Caco-2 (cell line): ENCODE results near the gene NUDCD3. TPM values are rescaled to one million over a fixed set of nuclear protein-coding genes. Genes with fewer than 3 reads are reported as not detected.

Experiments used
- BruUV-seq: library from RNA; stranded (reverse); fragments of 400-500 nt; replicated peaks from 2 replicates; lab custom pipeline; 2021; lab: Mats Ljungman, UMichigan
- CTCF ChIA-PET: fragments of 300-600 bp; sonication (Branson Sonifier 250); formaldehyde crosslinking; loops from one replicate; lab custom pipeline; 2022; ENCODE audit warnings: antibody characterized with exemption; lab: Charles Lee
- POLR2A ChIA-PET: fragments of 300-600 bp; sonication (Branson Sonifier 250); formaldehyde crosslinking; loops from one replicate; lab custom pipeline; 2022; ENCODE audit warnings: antibody characterized with exemption; lab: Charles Lee
- DNase-seq, 2 experiments: peaks; one replicate each; pipeline versions ENCODE4 v3.0.0 to v3.0.0-alpha.2; 2020 to 2022
- H3K27me3 ChIP-seq: replicated peaks from 2 replicates; pipeline ENCODE4 v1.6.0; 2011; ENCODE audit warnings: low read length; ENCODE audit not compliant: control insufficient read depth, insufficient read depth
- H3K36me3 ChIP-seq: 2 replicates; pipeline ENCODE4 v1.5.1; 2011; ENCODE audit warnings: low read length; ENCODE audit not compliant: control insufficient read depth, insufficient read depth
- H3K4me1 ChIP-seq: fragments of 250-450 bp; sonication (Bioruptor Pico); 2 replicates; pipeline ENCODE4 v1.5.1; 2020; ENCODE audit warnings: mild to moderate bottlenecking
- H3K4me3 ChIP-seq: 2 replicates; pipeline ENCODE4 v1.5.1; 2011; ENCODE audit warnings: low read depth, mild to moderate bottlenecking, control low read depth, low read length
- H3K9me3 ChIP-seq: fragments of 250-450 bp; sonication (Bioruptor Pico); 2 replicates; pipeline ENCODE4 v1.5.1; 2020; ENCODE audit warnings: mild to moderate bottlenecking, moderate library complexity
- H3K27ac Mint-ChIP-seq: one replicate; pipeline ENCODE4 v1.8.0; 2022; ENCODE audit warnings: mixed read lengths; ENCODE audit not compliant: unreplicated experiment
- H3K27me3 Mint-ChIP-seq: one replicate; pipeline ENCODE4 v1.8.0; 2022; ENCODE audit warnings: mixed read lengths; ENCODE audit not compliant: insufficient read depth, unreplicated experiment
- H3K36me3 Mint-ChIP-seq: one replicate; pipeline ENCODE4 v1.8.0; 2022; ENCODE audit warnings: mild to moderate bottlenecking, mixed read lengths; ENCODE audit not compliant: insufficient read depth, unreplicated experiment
- H3K4me1 Mint-ChIP-seq: one replicate; pipeline ENCODE4 v1.8.0; 2022; ENCODE audit warnings: low read depth, mixed read lengths; ENCODE audit not compliant: unreplicated experiment
- H3K4me3 Mint-ChIP-seq: one replicate; pipeline ENCODE4 v1.8.0; 2022; ENCODE audit warnings: mild to moderate bottlenecking, moderate library complexity, mixed read lengths; ENCODE audit not compliant: unreplicated experiment
- H3K9me3 Mint-ChIP-seq: one replicate; pipeline ENCODE4 v1.8.0; 2022; ENCODE audit warnings: mixed read lengths; ENCODE audit not compliant: unreplicated experiment
- intact Hi-C: fragments of 100-400 bp; cut with micrococcal nuclease; formaldehyde crosslinking; loops from one replicate; pipeline ENCODE4 v1.10.0; 2022; ENCODE audit not compliant: unreplicated experiment
- total RNA-seq: library from RNA; stranded (reverse); gene quantifications from 2 replicates; pipeline ENCODE4 v1.2.3, GENCODE V29; 2022
- TF ChIP-seq, protein P1 (sequence below), 2 experiments: fragments of 200-600 bp in 1 of 2; IDR thresholded peaks; 1 replicate in 1 of 2; 2 replicates in 1 of 2; pipeline versions ENCODE4 v1.5.1 to v1.8.0; 2011 to 2022; ENCODE audit warnings: antibody characterized with exemption in 1 of 2, control low read depth in 1 of 2, inconsistent platforms in 1 of 2, low read depth in 1 of 2, low read length in 1 of 2, mild to moderate bottlenecking in 1 of 2, moderate library complexity in 1 of 2; ENCODE audit not compliant: insufficient read depth in 1 of 2, severe bottlenecking in 1 of 2, unreplicated experiment in 1 of 2

NUDCD3 gene
- total RNA-seq, 1 experiment from 2014 or later = 116 TPM

DNA sequence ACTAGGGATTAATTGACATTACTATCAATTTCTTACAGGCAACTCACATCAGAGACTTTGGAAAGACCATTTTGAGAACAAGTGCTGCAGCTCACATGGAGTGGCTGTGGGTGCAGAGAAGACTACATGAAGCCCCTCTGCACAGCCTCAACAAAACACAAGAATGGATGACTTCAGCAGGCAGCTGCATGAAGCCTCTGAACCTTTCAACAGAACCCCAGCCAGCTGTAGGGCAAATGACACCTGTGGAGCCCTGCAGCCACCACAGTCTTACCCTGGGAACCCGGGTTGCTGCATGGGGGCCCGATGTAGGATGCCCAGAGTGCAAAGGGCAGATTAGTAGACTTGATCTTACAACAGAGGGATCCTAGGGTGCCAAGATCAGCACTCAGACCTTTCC is 103.1 kb downstream of the NUDCD3 start:
- Mint-ChIP-seq H3K27ac (no peak overlapping the region), H3K9me3 (no peaks in the 10 kb centered on the region), H3K4me1 (no peaks in the 10 kb centered on the region), H3K4me3 (no peak overlapping the region), H3K36me3 (peaks cover 38% of the 10 kb centered on the region), H3K27me3 (no peaks in the 10 kb centered on the region)
- no TSS peak for BruUV-seq
- intact Hi-C loops = no loop called here
- TF ChIP-seq, protein P1, sequence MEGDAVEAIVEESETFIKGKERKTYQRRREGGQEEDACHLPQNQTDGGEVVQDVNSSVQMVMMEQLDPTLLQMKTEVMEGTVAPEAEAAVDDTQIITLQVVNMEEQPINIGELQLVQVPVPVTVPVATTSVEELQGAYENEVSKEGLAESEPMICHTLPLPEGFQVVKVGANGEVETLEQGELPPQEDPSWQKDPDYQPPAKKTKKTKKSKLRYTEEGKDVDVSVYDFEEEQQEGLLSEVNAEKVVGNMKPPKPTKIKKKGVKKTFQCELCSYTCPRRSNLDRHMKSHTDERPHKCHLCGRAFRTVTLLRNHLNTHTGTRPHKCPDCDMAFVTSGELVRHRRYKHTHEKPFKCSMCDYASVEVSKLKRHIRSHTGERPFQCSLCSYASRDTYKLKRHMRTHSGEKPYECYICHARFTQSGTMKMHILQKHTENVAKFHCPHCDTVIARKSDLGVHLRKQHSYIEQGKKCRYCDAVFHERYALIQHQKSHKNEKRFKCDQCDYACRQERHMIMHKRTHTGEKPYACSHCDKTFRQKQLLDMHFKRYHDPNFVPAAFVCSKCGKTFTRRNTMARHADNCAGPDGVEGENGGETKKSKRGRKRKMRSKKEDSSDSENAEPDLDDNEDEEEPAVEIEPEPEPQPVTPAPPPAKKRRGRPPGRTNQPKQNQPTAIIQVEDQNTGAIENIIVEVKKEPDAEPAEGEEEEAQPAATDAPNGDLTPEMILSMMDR (IDR thresholded peaks at IDR 0.05; ENCODE audit: insufficient read depth in 1 of 2, low read depth in 1 of 2, low read length in 1 of 2, severe bottlenecking in 1 of 2, unreplicated experiment in 1 of 2) = no peak
- no peaks in the 10 kb centered on the region for H3K9me3 ChIP-seq
- H3K4me3 ChIP-seq = no peak overlapping the region
- peaks cover 1% of the 10 kb centered on the region for H3K36me3 ChIP-seq
- ChIA-PET CTCF (no interaction called here), POLR2A (no interaction called here)
- H3K27me3 ChIP-seq = no peaks in the 10 kb centered on the region
- no peaks in the 10 kb centered on the region for H3K4me1 ChIP-seq
- DNase-seq = no peak

DNA sequence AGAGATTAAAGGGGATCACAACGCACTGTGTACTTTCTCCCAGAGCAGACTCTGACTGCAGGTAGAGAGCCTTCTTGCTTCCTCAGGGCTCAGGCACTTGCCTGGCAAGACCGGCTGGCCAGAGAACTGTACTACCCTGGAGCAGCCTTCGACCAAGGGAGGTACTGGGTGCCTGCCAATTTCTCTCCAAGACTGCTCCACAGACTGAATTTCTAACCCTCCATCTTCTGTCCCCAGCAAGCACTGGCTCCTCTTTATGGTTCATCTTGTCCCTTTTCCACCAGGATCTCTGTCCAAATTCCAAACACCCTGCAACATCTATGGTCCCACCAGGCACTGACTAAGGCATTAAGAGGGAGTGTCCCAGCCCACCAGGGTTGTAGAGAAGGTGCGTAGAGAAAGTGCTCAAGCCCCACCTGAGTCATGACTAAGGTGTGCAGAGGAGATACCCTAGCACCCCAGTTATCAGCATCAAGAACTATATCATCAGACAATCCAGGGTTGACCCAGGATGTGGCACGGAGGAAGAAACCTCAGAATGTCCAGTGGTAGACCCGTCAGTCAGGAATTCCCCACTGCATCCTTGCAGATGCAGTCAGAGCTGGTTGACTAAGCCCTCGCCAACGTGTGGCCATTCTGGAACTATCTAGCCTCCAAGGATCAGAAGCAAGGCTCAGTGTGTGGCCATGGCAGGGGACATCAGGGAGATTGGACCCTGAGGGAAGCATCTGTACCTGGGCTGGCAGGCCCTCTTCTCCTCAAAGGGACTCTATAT is 104.1 kb downstream of the NUDCD3 start:
- TF ChIP-seq, protein P1 (IDR thresholded peaks at IDR 0.05; ENCODE audit: insufficient read depth in 1 of 2, low read depth in 1 of 2, low read length in 1 of 2, severe bottlenecking in 1 of 2, unreplicated experiment in 1 of 2) = no peak
- DNase-seq = no peak
- Histone ChIP-seq H3K9me3 (no peaks in the 10 kb centered on the region), H3K4me3 (no peak overlapping the region), H3K27me3 (no peaks in the 10 kb centered on the region), H3K36me3 (no peaks in the 10 kb centered on the region; the same call in 1 of the 2 replicates), H3K4me1 (no peaks in the 10 kb centered on the region)
- intact Hi-C loops = no loop called here
- Mint-ChIP-seq H3K4me3 (no peak overlapping the region), H3K27ac (no peak overlapping the region), H3K9me3 (no peaks in the 10 kb centered on the region), H3K36me3 (peaks cover 37% of the 10 kb centered on the region), H3K4me1 (no peaks in the 10 kb centered on the region), H3K27me3 (no peaks in the 10 kb centered on the region)
- ChIA-PET CTCF (no interaction called here), POLR2A (no interaction called here)
- BruUV-seq = no TSS peak

DNA sequence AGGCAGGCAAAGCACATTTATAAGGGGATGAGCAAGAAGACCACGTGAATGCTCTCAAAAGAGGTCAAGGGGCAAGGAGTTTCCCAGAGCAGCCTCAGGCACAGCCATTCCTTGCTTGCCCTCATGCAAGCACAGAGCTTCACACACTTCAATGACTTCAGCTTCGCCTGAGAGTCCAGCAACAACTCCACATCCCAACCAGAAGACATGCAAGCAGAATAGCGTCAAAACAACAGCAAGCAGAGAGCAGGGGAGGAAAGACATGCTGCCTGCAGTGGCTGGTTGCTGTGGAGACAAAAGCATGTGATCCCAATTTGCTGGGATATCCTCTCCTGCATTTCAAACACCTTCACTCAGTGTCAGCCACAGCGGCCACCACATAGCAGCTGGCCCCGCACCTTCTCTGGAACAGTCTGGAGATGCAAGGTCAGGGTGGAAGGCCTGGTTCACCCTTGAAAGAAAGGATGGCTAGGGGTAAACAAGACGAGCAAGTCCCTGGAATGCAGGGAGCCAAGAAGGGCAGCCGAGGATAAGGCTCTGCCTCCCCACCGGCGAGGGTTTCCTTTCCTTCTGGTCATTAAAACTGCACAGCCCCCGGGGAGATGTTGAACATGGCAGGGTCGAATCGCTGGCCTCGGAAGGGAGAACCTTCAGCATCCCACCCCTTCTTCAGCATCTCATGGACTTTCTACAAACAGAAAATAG is 104.9 kb downstream of the NUDCD3 start:
- ChIA-PET POLR2A (interaction anchor here (0.6 kb wide), 1 partner anchor 249 kb away, joined by 3 read pairs; no protein-coding TSS in a partner anchor), CTCF (no interaction called here)

More for the DNA sequence above, 104.9 kb downstream of the NUDCD3 start:
- Histone ChIP-seq H3K27me3 (no peaks in the 10 kb centered on the region), H3K4me1 (no peaks in the 10 kb centered on the region), H3K4me3 (no peak overlapping the region), H3K36me3 (no peaks in the 10 kb centered on the region; the same call in 1 of the 2 replicates), H3K9me3 (no peaks in the 10 kb centered on the region)
- Mint-ChIP-seq H3K36me3 (peaks cover 29% of the 10 kb centered on the region), H3K9me3 (no peaks in the 10 kb centered on the region), H3K27ac (no peak overlapping the region), H3K4me3 (no peak overlapping the region), H3K4me1 (no peaks in the 10 kb centered on the region), H3K27me3 (no peaks in the 10 kb centered on the region)
- TF ChIP-seq, protein P1 (IDR thresholded peaks at IDR 0.05; ENCODE audit: insufficient read depth in 1 of 2, low read depth in 1 of 2, low read length in 1 of 2, severe bottlenecking in 1 of 2, unreplicated experiment in 1 of 2) = no peak
- intact Hi-C loops = no loop called here
- DNase-seq = no peak
- no TSS peak for BruUV-seq
